ENCODE measurements around the gene UBL4A.

The UBL4A gene

DNA sequence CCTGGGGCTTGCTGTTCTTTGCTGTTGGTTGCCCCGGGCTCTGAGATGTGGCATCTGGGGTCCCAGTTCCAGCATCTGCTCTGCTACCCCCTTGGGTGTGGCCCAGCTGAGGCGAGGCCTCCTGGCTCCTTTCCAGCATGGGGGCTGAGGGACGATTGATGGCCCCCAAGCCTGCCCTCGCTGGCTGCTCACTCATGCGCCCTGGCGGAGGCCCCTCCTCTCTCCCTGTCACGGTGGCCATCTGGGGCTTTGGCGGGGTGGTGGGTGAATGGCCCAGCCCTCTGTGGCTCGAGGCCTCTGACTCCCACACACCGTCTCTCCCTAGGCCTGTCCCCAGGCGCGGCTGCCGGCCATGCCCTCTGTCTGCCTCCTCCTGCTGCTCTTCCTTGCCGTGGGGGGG, 26.6 kb downstream of the UBL4A start:
- Histone ChIP-seq H2AFZ (ENCODE audit: low read length) (no peak overlapping the region), H3K9ac (ENCODE audit: low read length) (no peak overlapping the region), H3K4me1 (ENCODE audit: insufficient read depth, low read length, severe bottlenecking) (peaks cover 5% of the 10 kb centered on the region), H3K9me3 (ENCODE audit: low read length) (no peaks in the 10 kb centered on the region), H3F3A (ENCODE audit: insufficient read depth, low read length) (no peaks in the 10 kb centered on the region), H4K20me1 (ENCODE audit: insufficient read depth, low read length) (no peaks in the 10 kb centered on the region), H3K79me2 (ENCODE audit: insufficient read depth, low read length) (no peaks in the 10 kb centered on the region), H3K36me3 (ENCODE audit: insufficient read depth, low read length) (no peaks in the 10 kb centered on the region; the same call in 1 of the 2 replicates), H3K4me3 (ENCODE audit: low read depth, low read length, poor library complexity, severe bottlenecking) (peak overlapping the region; percentile 65), H3K4me2 (ENCODE audit: low read length) (peak overlapping the region; percentile 47; the same call in 1 of the 2 replicates), H3K27me3 (ENCODE audit: insufficient read depth, low read length) (no peaks in the 10 kb centered on the region), H3K9me2 (ENCODE audit: low read depth, low read length) (no peaks in the 10 kb centered on the region), H3K27ac (ENCODE audit: low read depth, low read length, poor library complexity, severe bottlenecking) (no peak overlapping the region)
- TF ChIP-seq, protein P1, sequence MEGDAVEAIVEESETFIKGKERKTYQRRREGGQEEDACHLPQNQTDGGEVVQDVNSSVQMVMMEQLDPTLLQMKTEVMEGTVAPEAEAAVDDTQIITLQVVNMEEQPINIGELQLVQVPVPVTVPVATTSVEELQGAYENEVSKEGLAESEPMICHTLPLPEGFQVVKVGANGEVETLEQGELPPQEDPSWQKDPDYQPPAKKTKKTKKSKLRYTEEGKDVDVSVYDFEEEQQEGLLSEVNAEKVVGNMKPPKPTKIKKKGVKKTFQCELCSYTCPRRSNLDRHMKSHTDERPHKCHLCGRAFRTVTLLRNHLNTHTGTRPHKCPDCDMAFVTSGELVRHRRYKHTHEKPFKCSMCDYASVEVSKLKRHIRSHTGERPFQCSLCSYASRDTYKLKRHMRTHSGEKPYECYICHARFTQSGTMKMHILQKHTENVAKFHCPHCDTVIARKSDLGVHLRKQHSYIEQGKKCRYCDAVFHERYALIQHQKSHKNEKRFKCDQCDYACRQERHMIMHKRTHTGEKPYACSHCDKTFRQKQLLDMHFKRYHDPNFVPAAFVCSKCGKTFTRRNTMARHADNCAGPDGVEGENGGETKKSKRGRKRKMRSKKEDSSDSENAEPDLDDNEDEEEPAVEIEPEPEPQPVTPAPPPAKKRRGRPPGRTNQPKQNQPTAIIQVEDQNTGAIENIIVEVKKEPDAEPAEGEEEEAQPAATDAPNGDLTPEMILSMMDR (IDR thresholded peaks at IDR 0.05; ENCODE audit: low read length) = no peak
- no peak for TF ChIP-seq EZH2 (IDR thresholded peaks at IDR 0.05; ENCODE audit: borderline replicate concordance, low read length)

DNA sequence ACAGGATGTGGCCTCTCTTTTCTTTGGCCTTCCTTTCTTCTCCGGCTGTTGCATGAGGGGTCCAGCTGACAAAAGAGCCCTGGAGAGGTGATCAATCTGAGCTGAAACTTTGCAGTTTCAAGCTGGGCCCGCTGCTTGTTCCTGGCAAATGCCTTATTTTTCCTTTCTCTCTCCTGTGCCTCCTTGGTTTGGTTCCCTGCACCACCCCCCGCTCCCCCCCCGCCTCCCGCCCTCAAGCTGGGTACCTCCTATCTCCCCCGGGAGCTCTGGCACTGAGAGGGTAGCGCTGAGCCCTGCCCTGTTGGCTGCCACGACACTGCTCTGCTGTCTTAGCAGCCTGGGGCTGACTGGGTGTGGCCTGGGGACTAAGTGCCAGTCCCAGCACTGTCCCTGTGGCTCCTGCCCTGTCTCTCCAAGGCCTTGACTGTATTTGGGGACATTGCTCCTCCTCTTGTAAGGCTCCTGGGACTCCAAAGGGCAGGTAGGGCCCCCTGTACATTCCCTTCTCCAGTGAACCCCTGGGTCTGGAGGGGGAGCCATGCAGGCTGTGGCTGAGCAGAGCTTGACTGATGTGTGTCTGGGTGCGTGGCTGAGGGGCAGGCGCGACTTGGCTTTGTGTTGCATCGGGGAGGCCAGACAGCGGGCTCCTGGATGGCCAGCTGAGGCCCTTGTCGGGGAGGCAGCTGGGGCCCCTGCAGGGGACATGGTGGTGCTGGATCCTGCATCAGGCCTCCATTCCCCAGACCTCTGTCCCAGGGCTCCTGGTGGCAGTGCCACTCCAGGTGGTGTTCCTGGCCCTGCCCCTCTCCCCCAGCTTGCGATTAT, 27.2 kb downstream of the UBL4A start:
- Histone ChIP-seq H3K79me2 (ENCODE audit: insufficient read depth, low read length) (no peaks in the 10 kb centered on the region), H3K4me1 (ENCODE audit: insufficient read depth, low read length, severe bottlenecking) (peaks cover 5% of the 10 kb centered on the region), H3F3A (ENCODE audit: insufficient read depth, low read length) (no peaks in the 10 kb centered on the region), H3K9ac (ENCODE audit: low read length) (peak overlapping the region; percentile 61), H3K9me2 (ENCODE audit: low read depth, low read length) (no peaks in the 10 kb centered on the region), H3K36me3 (ENCODE audit: insufficient read depth, low read length) (no peaks in the 10 kb centered on the region; the same call in 1 of the 2 replicates), H3K27me3 (ENCODE audit: insufficient read depth, low read length) (no peaks in the 10 kb centered on the region), H3K4me2 (ENCODE audit: low read length) (peak overlapping the region; percentile 69), H3K27ac (ENCODE audit: low read depth, low read length, poor library complexity, severe bottlenecking) (no peak overlapping the region), H3K4me3 (ENCODE audit: low read depth, low read length, poor library complexity, severe bottlenecking) (peak overlapping the region; percentile 65), H2AFZ (ENCODE audit: low read length) (no peak overlapping the region), H4K20me1 (ENCODE audit: insufficient read depth, low read length) (no peaks in the 10 kb centered on the region), H3K9me3 (ENCODE audit: low read length) (no peaks in the 10 kb centered on the region)
- TF ChIP-seq, protein P1 (IDR thresholded peaks at IDR 0.05; ENCODE audit: low read length) = no peak
- TF ChIP-seq EZH2 (IDR thresholded peaks at IDR 0.05; ENCODE audit: borderline replicate concordance, low read length) = no peak

DNA sequence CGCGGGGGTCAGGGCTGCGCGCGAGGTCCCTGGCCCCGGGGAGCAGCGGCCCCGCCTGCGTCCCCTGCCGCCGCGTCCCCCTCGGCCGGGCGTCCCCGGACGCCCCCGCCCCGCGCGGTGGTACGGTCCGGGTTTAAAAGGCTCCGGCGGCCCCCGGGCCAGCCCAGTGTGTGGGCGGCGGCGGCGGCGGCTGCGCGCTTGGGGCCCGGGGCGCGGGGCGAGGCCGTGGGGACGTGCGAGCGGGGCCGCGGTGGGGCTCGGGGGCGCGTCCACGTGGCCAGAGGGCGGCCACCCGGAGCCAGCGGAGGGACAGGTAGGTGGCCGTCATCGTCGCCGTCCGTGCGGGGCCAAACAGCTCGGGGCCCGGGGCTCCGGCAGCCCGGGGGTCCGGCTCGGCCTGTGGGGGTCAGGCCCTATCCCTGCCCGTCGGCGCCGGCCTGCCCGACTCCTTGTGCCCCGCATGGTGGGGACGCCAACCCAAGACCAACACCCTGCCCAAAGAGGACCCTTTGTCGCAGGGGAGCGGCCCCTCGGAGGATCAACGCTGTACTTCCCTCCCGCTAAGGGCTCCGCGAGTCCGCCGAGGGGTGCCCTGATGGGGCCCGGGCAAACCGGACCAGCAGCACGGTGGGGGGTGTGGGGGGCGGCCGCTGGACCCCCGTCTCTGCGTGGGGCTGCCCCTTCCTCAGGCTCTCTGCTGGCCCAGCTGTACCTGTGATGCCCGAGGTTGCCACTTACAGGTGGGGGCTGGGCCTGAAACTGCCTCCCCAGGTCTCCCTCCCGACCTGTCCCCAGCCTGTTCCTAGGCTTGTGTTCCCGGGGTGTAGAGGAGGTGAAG, 28.1 kb downstream of the UBL4A start, which contains the start of gene PLXNA3:
PLXNA3 (plus strand) TSS at position 166 of the 838 bp plus-strand sequence. CDS start 1,903 bp downstream, outside the sequence.
- H3K27me3 ChIP-seq (ENCODE audit: insufficient read depth, low read length) = no peaks in the 10 kb centered on the region
- peak within 1 kb of the TSS; percentile 74 for H3K4me2 ChIP-seq (ENCODE audit: low read length)
- H3K4me3 ChIP-seq (ENCODE audit: low read depth, low read length, poor library complexity, severe bottlenecking) = peak within 1 kb of the TSS; percentile 65
- no peak for TF ChIP-seq EZH2 (IDR thresholded peaks at IDR 0.05; ENCODE audit: borderline replicate concordance, low read length)
- TF ChIP-seq, protein P1 (IDR thresholded peaks at IDR 0.05; ENCODE audit: low read length) = no peak
- peaks cover 5% of the 10 kb centered on the region for H3K4me1 ChIP-seq (ENCODE audit: insufficient read depth, low read length, severe bottlenecking)
- H3K9me3 ChIP-seq (ENCODE audit: low read length) = no peaks in the 10 kb centered on the region
- no peaks in the 10 kb centered on the region for H4K20me1 ChIP-seq (ENCODE audit: insufficient read depth, low read length)
- no peak within 1 kb of the TSS for H2AFZ ChIP-seq (ENCODE audit: low read length)
- no peaks in the 10 kb centered on the region for H3F3A ChIP-seq (ENCODE audit: insufficient read depth, low read length)
- no peak within 1 kb of the TSS for H3K27ac ChIP-seq (ENCODE audit: low read depth, low read length, poor library complexity, severe bottlenecking)
- H3K79me2 ChIP-seq (ENCODE audit: insufficient read depth, low read length) = no peaks in the 10 kb centered on the region
- H3K36me3 ChIP-seq (ENCODE audit: insufficient read depth, low read length) = no peaks in the 10 kb centered on the region; the same call in 1 of the 2 replicates
- no peaks in the 10 kb centered on the region for H3K9me2 ChIP-seq (ENCODE audit: low read depth, low read length)
- H3K9ac ChIP-seq (ENCODE audit: low read length) = peak within 1 kb of the TSS; percentile 61

All from OCI-LY1 (cell line).